T-cell (primary cell): Measurements from ENCODE around the gene ZNF860. TPM values are rescaled to one million over a fixed set of nuclear protein-coding genes. Genes with fewer than 3 reads are reported as not detected.

Experiments
- ATAC-seq, 4 experiments: fragments of 200-7000 bp in 3 of 4; fragments of 150-1000 bp in 1 of 4; cut with Tn5 transposase; replicated peaks in 1 of 4; 1 replicate in 3 of 4; 2 replicates in 1 of 4; pipeline ENCODE4 v1.10.0; 2021; ENCODE audit warnings: moderate library complexity in 3 of 4, mild to moderate bottlenecking in 2 of 4, moderate number of reproducible peaks in 1 of 4
- CTCF ChIA-PET, 2 donors: fragments of 300-600 bp; sonication (Branson Sonifier 250); formaldehyde crosslinking; loops; one replicate each; lab custom pipeline; 2022; ENCODE audit warnings: antibody characterized with exemption in 2 of 2; lab: Charles Lee
- POLR2A ChIA-PET, 2 donors: fragments of 300-600 bp; sonication (Branson Sonifier 250); formaldehyde crosslinking; loops; one replicate each; lab custom pipeline; 2022; ENCODE audit warnings: antibody characterized with exemption in 2 of 2; lab: Charles Lee
- DNase-seq, 35 experiments: peaks; one replicate each; pipeline versions ENCODE4 v3.0.0 to v3.0.0-alpha.2; 2013 to 2023
- H3K27ac ChIP-seq: one replicate; pipeline ENCODE4 v1.5.1; 2013; ENCODE audit warnings: low read length
- H3K27me3 ChIP-seq, 2 experiments: replicated peaks in 1 of 2; 1 replicate in 1 of 2; 2 replicates in 1 of 2; pipeline versions ENCODE4 v1.6.1 to v1.7.0; 2013; ENCODE audit warnings: low read length in 1 of 2, mixed read lengths in 1 of 2; ENCODE audit not compliant: control insufficient read depth in 2 of 2, insufficient read depth in 2 of 2; ENCODE audit errors: extremely low read depth in 1 of 2
- H3K36me3 ChIP-seq, 2 donors: 1 replicate in 1 of 2; 2 replicates in 1 of 2; pipeline versions ENCODE4 v1.6.1 to v1.7.0; 2013; ENCODE audit warnings: low read length in 1 of 2; ENCODE audit not compliant: control insufficient read depth in 2 of 2, insufficient read depth in 1 of 2; ENCODE audit errors: extremely low read depth in 1 of 2
- H3K4me1 ChIP-seq, 2 experiments: 1 replicate in 1 of 2; 2 replicates in 1 of 2; pipeline versions ENCODE4 v1.6.1 to v1.7.0; 2013; ENCODE audit warnings: low read length in 2 of 2, mixed read lengths in 1 of 2; ENCODE audit not compliant: insufficient read depth in 2 of 2, control insufficient read depth in 1 of 2; ENCODE audit errors: extremely low read depth in 1 of 2
- H3K4me3 ChIP-seq, 2 donors: 1 replicate in 1 of 2; 2 replicates in 1 of 2; pipeline versions ENCODE4 v1.5.1 to v1.7.0; 2013; ENCODE audit warnings: mild to moderate bottlenecking in 2 of 2, low read length in 1 of 2, moderate library complexity in 1 of 2; ENCODE audit not compliant: control insufficient read depth in 1 of 2; ENCODE audit errors: extremely low read depth in 1 of 2
- H3K9me3 ChIP-seq: 2 replicates; pipeline ENCODE4 v1.7.0; 2013
- H3K27ac Mint-ChIP-seq, 2 donors: one replicate each; pipeline ENCODE4 v1.8.0; 2020 to 2021; ENCODE audit warnings: mild to moderate bottlenecking in 2 of 2, mixed read lengths in 2 of 2
- H3K27me3 Mint-ChIP-seq, 2 donors: one replicate each; pipeline ENCODE4 v1.8.0; 2021 to 2022; ENCODE audit warnings: mixed read lengths in 2 of 2
- H3K36me3 Mint-ChIP-seq: one replicate; pipeline ENCODE4 v1.8.0; 2021; ENCODE audit warnings: mixed read lengths
- H3K4me1 Mint-ChIP-seq, 3 donors: one replicate each; pipeline ENCODE4 v1.8.0; 2020 to 2022; ENCODE audit warnings: mixed read lengths in 3 of 3, mild to moderate bottlenecking in 1 of 3
- H3K4me3 Mint-ChIP-seq, 3 donors: one replicate each; pipeline ENCODE4 v1.8.0; 2020 to 2022; ENCODE audit warnings: mild to moderate bottlenecking in 3 of 3, mixed read lengths in 3 of 3, moderate library complexity in 3 of 3
- H3K9me3 Mint-ChIP-seq, 3 donors: one replicate each; pipeline ENCODE4 v1.8.0; 2020 to 2022; ENCODE audit warnings: mixed read lengths in 3 of 3
- WGBS: methylation state at CpG from one replicate; pipeline ENCODE4 v1.1.5; 2013; ENCODE audit warnings: missing lambda C conversion rate; ENCODE audit not compliant: insufficient coverage; 5-methylcytosine and 5-hydroxymethylcytosine counted together
- total RNA-seq, 35 experiments: library from RNA in 6 of 35; stranded (reverse) in 6 of 35; fragments of 120-200 nt in 1 of 35; gene quantifications; one replicate each; pipeline versions ENCODE4 v1.2.1 to v1.2.4 and lab custom pipeline; 2013 to 2026

Gene ZNF860
- total RNA-seq, 5 donors from 2014 or later (not counting 1 experiment from before 2014, with no cell fraction given): 0.25 to 1.3 (median 0.99) TPM; not detected in 2

GRCh38 chr3:31942446-31942845 is 39.1 kb upstream of the ZNF860 start:
- Mint-ChIP-seq H3K4me1 (peaks cover 0 to 3% (median 0%) of the 10 kb centered on the region in 3 donors), H3K36me3 (no peaks in the 10 kb centered on the region), H3K27ac (no peak overlapping the region), H3K4me3 (no peak overlapping the region), H3K27me3 (peaks cover 6 to 7% of the 10 kb centered on the region in 2 donors), H3K9me3 (peaks cover 0 to 4% (median 0%) of the 10 kb centered on the region in 3 donors)
- Histone ChIP-seq H3K4me3 (no peak overlapping the region), H3K27ac (no peak overlapping the region), H3K4me1 (no peaks in the 10 kb centered on the region), H3K9me3 (no peaks in the 10 kb centered on the region), H3K36me3 (no peaks in the 10 kb centered on the region), H3K27me3 (peaks cover 0 to 8% of the 10 kb centered on the region in 2 experiments)
- CTCF ChIA-PET: no interaction called here
- DNase-seq: no peak
- no peak for ATAC-seq
- WGBS: 90% methylated on average over 2 of the region's 2 CpGs
- POLR2A ChIA-PET: interaction anchor here in 1 of 2 donors (0.7 kb wide), 1 partner anchor 37 kb away, joined by 8 read pairs; no protein-coding TSS in a partner anchor

GRCh38 chr3:31943041-31943440 is 38.5 kb upstream of the ZNF860 start:
- Mint-ChIP-seq H3K36me3 (no peaks in the 10 kb centered on the region), H3K27ac (no peak overlapping the region), H3K4me3 (no peak overlapping the region), H3K27me3 (peaks cover 6 to 7% of the 10 kb centered on the region in 2 donors), H3K4me1 (peaks cover 0 to 3% (median 0%) of the 10 kb centered on the region in 3 donors), H3K9me3 (peaks cover 0 to 4% (median 0%) of the 10 kb centered on the region in 3 donors)
- no peaks in the 10 kb centered on the region for H3K36me3 ChIP-seq
- ChIA-PET CTCF (no interaction called here), POLR2A (no interaction called here)
- DNase-seq: no peak
- H3K4me1 ChIP-seq: no peaks in the 10 kb centered on the region
- no peaks in the 10 kb centered on the region for H3K9me3 ChIP-seq
- no peak for ATAC-seq
- no peak overlapping the region for H3K27ac ChIP-seq
- H3K4me3 ChIP-seq: no peak overlapping the region
- H3K27me3 ChIP-seq: peaks cover 0 to 8% of the 10 kb centered on the region in 2 experiments

- WGBS: 80% methylated on average over 2 of the region's 3 CpGs
- ATAC-seq: no peak
- Mint-ChIP-seq H3K9me3 (peaks cover 0 to 5% (median 0%) of the 10 kb centered on the region in 3 donors), H3K36me3 (no peaks in the 10 kb centered on the region), H3K27ac (no peak overlapping the region), H3K4me1 (peaks cover 0 to 5% (median 0%) of the 10 kb centered on the region in 3 donors), H3K27me3 (peaks cover 6 to 13% of the 10 kb centered on the region in 2 donors), H3K4me3 (no peak overlapping the region)
- Histone ChIP-seq H3K4me3 (no peak overlapping the region), H3K9me3 (no peaks in the 10 kb centered on the region), H3K4me1 (no peaks in the 10 kb centered on the region), H3K27me3 (peaks cover 0 to 8% of the 10 kb centered on the region in 2 experiments), H3K27ac (no peak overlapping the region), H3K36me3 (no peaks in the 10 kb centered on the region)
- ChIA-PET POLR2A (no interaction called here), CTCF (no interaction called here)
- DNase-seq: no peak
Observed at GRCh38 chr3:31945738-31946052, 35.9 kb upstream of the ZNF860 start.

GRCh38 chr3:31946484-31947081 is 35.0 kb upstream of the ZNF860 start:
- ATAC-seq (no peak), DNase-seq (no peak)
- H3K4me1 Mint-ChIP-seq: peaks cover 0 to 5% (median 0%) of the 10 kb centered on the region in 3 donors
- Histone ChIP-seq H3K36me3 (no peaks in the 10 kb centered on the region), H3K4me1 (no peaks in the 10 kb centered on the region), H3K9me3 (no peaks in the 10 kb centered on the region), H3K4me3 (no peak overlapping the region), H3K27ac (no peak overlapping the region), H3K27me3 (peaks cover 0 to 8% of the 10 kb centered on the region in 2 experiments)
- no peak overlapping the region for H3K4me3 Mint-ChIP-seq
- H3K27me3 Mint-ChIP-seq: peaks cover 6 to 17% of the 10 kb centered on the region in 2 donors
- ChIA-PET CTCF (no interaction called here), POLR2A (no interaction called here)
- WGBS: 93% methylated on average over 9 of the region's 10 CpGs
- no peaks in the 10 kb centered on the region for H3K36me3 Mint-ChIP-seq
- H3K27ac Mint-ChIP-seq: peak overlapping the region in 1 of 2 donors; percentile 21
- peaks cover 0 to 7% (median 0%) of the 10 kb centered on the region in 3 donors for H3K9me3 Mint-ChIP-seq

GRCh38 chr3:31947162-31947561 is 34.4 kb upstream of the ZNF860 start:
- no peak overlapping the region for H3K27ac Mint-ChIP-seq
- H3K36me3 ChIP-seq: no peaks in the 10 kb centered on the region
- ChIA-PET CTCF (no interaction called here), POLR2A (no interaction called here)
- peaks cover 0 to 7% of the 10 kb centered on the region in 2 experiments for H3K27me3 ChIP-seq
- DNase-seq (no peak), ATAC-seq (no peak)
- peaks cover 6 to 18% of the 10 kb centered on the region in 2 donors for H3K27me3 Mint-ChIP-seq
- no peak overlapping the region for H3K4me3 ChIP-seq
- WGBS: 100% methylated on average over 2 of the region's 4 CpGs
- peaks cover 0 to 8% (median 2%) of the 10 kb centered on the region in 3 donors for H3K4me1 Mint-ChIP-seq
- no peak overlapping the region for H3K4me3 Mint-ChIP-seq
- peaks cover 0 to 7% (median 0%) of the 10 kb centered on the region in 3 donors for H3K9me3 Mint-ChIP-seq
- no peaks in the 10 kb centered on the region for H3K36me3 Mint-ChIP-seq
- H3K27ac ChIP-seq: no peak overlapping the region
- no peaks in the 10 kb centered on the region for H3K9me3 ChIP-seq
- H3K4me1 ChIP-seq: no peaks in the 10 kb centered on the region

GRCh38 chr3:31947671-31948091 is 33.9 kb upstream of the ZNF860 start:
- Histone ChIP-seq H3K4me3 (no peak overlapping the region), H3K36me3 (no peaks in the 10 kb centered on the region), H3K27ac (no peak overlapping the region), H3K27me3 (peaks cover 0 to 5% of the 10 kb centered on the region in 2 experiments), H3K9me3 (no peaks in the 10 kb centered on the region), H3K4me1 (no peaks in the 10 kb centered on the region)
- H3K36me3 Mint-ChIP-seq: no peaks in the 10 kb centered on the region
- H3K4me1 Mint-ChIP-seq: peaks cover 0 to 11% (median 5%) of the 10 kb centered on the region in 3 donors
- no peak for ATAC-seq
- no peak overlapping the region for H3K27ac Mint-ChIP-seq
- POLR2A ChIA-PET: no interaction called here
- CTCF ChIA-PET: no interaction called here
- H3K27me3 Mint-ChIP-seq: peaks cover 9 to 20% of the 10 kb centered on the region in 2 donors
- WGBS: 55% methylated on average over 3 of the region's 6 CpGs
- no peak overlapping the region for H3K4me3 Mint-ChIP-seq
- H3K9me3 Mint-ChIP-seq: peaks cover 0 to 7% (median 0%) of the 10 kb centered on the region in 3 donors
- DNase-seq: no peak
